ENCODE measurements around the gene CAPS. TPM values are rescaled to one million over a fixed set of nuclear protein-coding genes. Genes with fewer than 3 reads are reported as not detected.

The CAPS gene
- total RNA-seq, 2 donors from 2014 or later: 6.6 to 6.7 TPM

DNA sequence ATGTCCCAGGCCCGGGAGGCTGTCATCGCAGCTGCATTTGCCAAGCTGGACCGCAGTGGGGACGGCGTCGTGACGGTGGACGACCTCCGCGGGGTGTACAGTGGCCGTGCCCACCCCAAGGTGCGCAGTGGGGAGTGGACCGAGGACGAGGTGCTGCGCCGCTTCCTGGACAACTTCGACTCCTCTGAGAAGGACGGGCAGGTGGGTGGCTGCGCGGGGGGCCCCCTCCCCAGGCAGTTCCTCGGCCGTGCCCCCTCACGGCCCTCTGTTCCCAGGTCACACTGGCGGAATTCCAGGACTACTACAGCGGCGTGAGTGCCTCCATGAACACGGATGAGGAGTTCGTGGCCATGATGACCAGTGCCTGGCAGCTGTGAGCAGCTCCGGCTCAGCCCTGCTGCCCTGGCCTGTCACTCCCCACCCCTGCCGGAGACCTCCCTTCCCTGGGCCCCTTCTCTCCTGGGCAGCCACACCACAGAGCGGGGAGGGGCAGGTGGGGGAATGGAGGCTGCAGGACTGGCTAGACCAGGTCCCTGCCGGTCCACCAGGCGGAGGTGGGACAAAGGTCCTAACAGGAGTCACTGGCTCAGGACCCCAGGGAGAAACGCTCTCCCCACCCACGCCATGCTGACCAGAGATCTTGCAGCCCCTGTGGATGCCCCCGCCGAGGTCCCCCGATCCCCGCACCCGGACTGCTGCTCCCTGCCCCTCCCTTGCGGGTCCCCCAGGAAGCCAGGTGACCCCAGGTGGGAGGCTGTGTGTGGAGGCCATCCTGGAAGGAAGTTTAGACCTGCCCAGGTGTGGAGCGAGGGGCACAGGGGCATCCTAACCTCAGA is 1.1 kb downstream of the CAPS start:
- no peak overlapping the region for H3K4me3 Mint-ChIP-seq
- 95% methylated on average over 23 to 40 of the region's 42 CpGs for WGBS, 2 experiments (ENCODE audit: insufficient coverage in 1 of 2, insufficient read length in 1 of 2)
- Histone ChIP-seq H3K9ac (ENCODE audit: extremely low read depth, low read length, poor library complexity, severe bottlenecking) (no peak overlapping the region), H3K4me1 (ENCODE audit: control insufficient read depth, insufficient read depth, low read length) (no peaks in the 10 kb centered on the region), H3K27me3 (ENCODE audit: control insufficient read depth, insufficient read depth, low read length, poor library complexity, severe bottlenecking) (no peaks in the 10 kb centered on the region), H3K9me3 (ENCODE audit: control insufficient read depth, low read length) (no peaks in the 10 kb centered on the region), H3K27ac (ENCODE audit: low read depth, low read length) (no peak overlapping the region), H3K4me3 (ENCODE audit: low read length) (no peak overlapping the region), H3K36me3 (ENCODE audit: control insufficient read depth, insufficient read depth, low read length) (peaks cover 25% of the 10 kb centered on the region)
- H3K9me3 Mint-ChIP-seq: no peaks in the 10 kb centered on the region
- H3K27me3 Mint-ChIP-seq (ENCODE audit: insufficient read depth): no peaks in the 10 kb centered on the region
- H3K27ac Mint-ChIP-seq: no peak overlapping the region
- H3K36me3 Mint-ChIP-seq (ENCODE audit: low read depth): peaks cover 22% of the 10 kb centered on the region
- H3K4me1 Mint-ChIP-seq: no peaks in the 10 kb centered on the region
- no peak for DNase-seq
- TF ChIP-seq, protein P1, sequence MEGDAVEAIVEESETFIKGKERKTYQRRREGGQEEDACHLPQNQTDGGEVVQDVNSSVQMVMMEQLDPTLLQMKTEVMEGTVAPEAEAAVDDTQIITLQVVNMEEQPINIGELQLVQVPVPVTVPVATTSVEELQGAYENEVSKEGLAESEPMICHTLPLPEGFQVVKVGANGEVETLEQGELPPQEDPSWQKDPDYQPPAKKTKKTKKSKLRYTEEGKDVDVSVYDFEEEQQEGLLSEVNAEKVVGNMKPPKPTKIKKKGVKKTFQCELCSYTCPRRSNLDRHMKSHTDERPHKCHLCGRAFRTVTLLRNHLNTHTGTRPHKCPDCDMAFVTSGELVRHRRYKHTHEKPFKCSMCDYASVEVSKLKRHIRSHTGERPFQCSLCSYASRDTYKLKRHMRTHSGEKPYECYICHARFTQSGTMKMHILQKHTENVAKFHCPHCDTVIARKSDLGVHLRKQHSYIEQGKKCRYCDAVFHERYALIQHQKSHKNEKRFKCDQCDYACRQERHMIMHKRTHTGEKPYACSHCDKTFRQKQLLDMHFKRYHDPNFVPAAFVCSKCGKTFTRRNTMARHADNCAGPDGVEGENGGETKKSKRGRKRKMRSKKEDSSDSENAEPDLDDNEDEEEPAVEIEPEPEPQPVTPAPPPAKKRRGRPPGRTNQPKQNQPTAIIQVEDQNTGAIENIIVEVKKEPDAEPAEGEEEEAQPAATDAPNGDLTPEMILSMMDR (conservative IDR thresholded peaks at IDR 0.05): no peak

DNA sequence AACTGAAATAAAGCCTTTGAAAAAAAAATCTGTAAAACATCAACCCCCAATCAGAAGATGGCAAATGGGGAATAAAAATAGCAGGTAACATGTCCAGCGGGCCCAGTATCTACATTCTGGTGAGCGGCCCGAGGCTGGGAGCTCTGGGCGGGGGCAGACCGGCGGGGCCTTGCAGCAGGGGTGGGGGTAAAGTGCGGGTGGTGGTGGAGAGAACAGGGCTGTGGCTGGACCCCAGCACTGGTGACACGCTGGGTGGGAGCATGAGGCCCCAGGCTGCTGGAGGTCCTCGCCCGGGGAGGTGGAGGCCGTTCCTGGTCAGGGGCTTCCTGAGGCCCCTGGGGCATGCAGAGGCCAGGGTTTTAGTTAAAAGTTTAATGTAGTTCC is 1.7 kb downstream of the CAPS start:
- H3K4me3 Mint-ChIP-seq: no peak overlapping the region
- Histone ChIP-seq H3K4me3 (ENCODE audit: low read length) (no peak overlapping the region), H3K27ac (ENCODE audit: low read depth, low read length) (no peak overlapping the region)

DNA sequence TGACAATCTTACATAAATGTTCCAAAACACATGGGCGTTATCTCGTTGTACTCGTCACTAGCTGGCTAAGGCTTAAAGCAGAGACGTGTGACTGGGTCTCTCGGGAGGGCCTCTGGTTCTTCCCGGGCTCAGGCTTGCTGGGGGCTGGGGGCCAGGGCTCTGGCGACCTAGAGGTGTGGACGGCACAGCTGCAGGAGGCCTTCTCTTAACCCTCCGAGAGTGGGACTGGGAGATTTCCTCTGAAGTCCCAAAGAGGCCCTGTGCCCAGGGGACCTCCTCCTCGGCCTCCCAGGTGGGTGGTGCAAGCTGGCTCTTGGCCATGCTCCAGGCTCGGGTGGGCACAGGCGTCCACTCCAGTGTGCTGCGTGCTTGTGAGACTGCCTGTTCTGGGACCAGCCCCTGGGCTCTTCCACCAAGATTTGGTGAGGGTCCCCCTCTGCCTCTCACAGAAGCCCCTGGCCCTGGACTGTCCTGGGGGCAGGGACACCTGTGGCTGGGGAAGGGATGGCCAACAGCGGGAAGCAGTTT is 2.2 kb downstream of the CAPS start:
- Mint-ChIP-seq H3K27me3 (ENCODE audit: insufficient read depth) (no peaks in the 10 kb centered on the region), H3K27ac (no peak overlapping the region), H3K4me3 (no peak overlapping the region), H3K36me3 (ENCODE audit: low read depth) (peaks cover 25% of the 10 kb centered on the region), H3K9me3 (no peaks in the 10 kb centered on the region), H3K4me1 (no peaks in the 10 kb centered on the region)
- Histone ChIP-seq H3K4me3 (ENCODE audit: low read length) (no peak overlapping the region), H3K27ac (ENCODE audit: low read depth, low read length) (no peak overlapping the region), H3K36me3 (ENCODE audit: control insufficient read depth, insufficient read depth, low read length) (peaks cover 23% of the 10 kb centered on the region), H3K9me3 (ENCODE audit: control insufficient read depth, low read length) (no peaks in the 10 kb centered on the region), H3K9ac (ENCODE audit: extremely low read depth, low read length, poor library complexity, severe bottlenecking) (no peak overlapping the region), H3K27me3 (ENCODE audit: control insufficient read depth, insufficient read depth, low read length, poor library complexity, severe bottlenecking) (no peaks in the 10 kb centered on the region), H3K4me1 (ENCODE audit: control insufficient read depth, insufficient read depth, low read length) (no peaks in the 10 kb centered on the region)
- DNase-seq: no peak
- TF ChIP-seq, protein P1 (conservative IDR thresholded peaks at IDR 0.05): no peak
- WGBS, 2 experiments (ENCODE audit: insufficient coverage in 1 of 2, insufficient read length in 1 of 2): 92 to 96% methylated on average over 11 to 14 of the region's 14 CpGs

More for the DNA sequence above, 1.7 kb downstream of the CAPS start:
- Histone ChIP-seq H3K4me1 (ENCODE audit: control insufficient read depth, insufficient read depth, low read length) (no peaks in the 10 kb centered on the region), H3K9ac (ENCODE audit: extremely low read depth, low read length, poor library complexity, severe bottlenecking) (no peak overlapping the region), H3K36me3 (ENCODE audit: control insufficient read depth, insufficient read depth, low read length) (peaks cover 25% of the 10 kb centered on the region), H3K27me3 (ENCODE audit: control insufficient read depth, insufficient read depth, low read length, poor library complexity, severe bottlenecking) (no peaks in the 10 kb centered on the region), H3K9me3 (ENCODE audit: control insufficient read depth, low read length) (no peaks in the 10 kb centered on the region)
- TF ChIP-seq, protein P1 (conservative IDR thresholded peaks at IDR 0.05): no peak
- Mint-ChIP-seq H3K27ac (no peak overlapping the region), H3K36me3 (ENCODE audit: low read depth) (peaks cover 24% of the 10 kb centered on the region), H3K27me3 (ENCODE audit: insufficient read depth) (no peaks in the 10 kb centered on the region), H3K4me1 (no peaks in the 10 kb centered on the region), H3K9me3 (no peaks in the 10 kb centered on the region)
- 97 to 100% methylated on average over 3 to 10 of the region's 11 CpGs for WGBS, 2 experiments (ENCODE audit: insufficient coverage in 1 of 2, insufficient read length in 1 of 2)
- no peak for DNase-seq
